Measurements from ENCODE around the gene BRIX1. TPM values are rescaled to one million over a fixed set of nuclear protein-coding genes. Genes with fewer than 3 reads are reported as not detected.
A peak's percentile ranks its signal among the peaks of the same experiment; 100 is the strongest.

BRIX1 gene, protein sequence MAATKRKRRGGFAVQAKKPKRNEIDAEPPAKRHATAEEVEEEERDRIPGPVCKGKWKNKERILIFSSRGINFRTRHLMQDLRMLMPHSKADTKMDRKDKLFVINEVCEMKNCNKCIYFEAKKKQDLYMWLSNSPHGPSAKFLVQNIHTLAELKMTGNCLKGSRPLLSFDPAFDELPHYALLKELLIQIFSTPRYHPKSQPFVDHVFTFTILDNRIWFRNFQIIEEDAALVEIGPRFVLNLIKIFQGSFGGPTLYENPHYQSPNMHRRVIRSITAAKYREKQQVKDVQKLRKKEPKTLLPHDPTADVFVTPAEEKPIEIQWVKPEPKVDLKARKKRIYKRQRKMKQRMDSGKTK
- 157 and 165 TPM in 2 replicates for total RNA-seq (2014; rRNA removed; shearing (Covaris generic))
- polyA plus RNA-seq (2015; cell fraction: cytosol; rRNA removed), result 72.7 and 79.5 TPM in 2 replicates
- 79.7 and 81.3 TPM in 2 replicates for polyA plus RNA-seq (2015; cell fraction: nucleus; rRNA removed)

DNA sequence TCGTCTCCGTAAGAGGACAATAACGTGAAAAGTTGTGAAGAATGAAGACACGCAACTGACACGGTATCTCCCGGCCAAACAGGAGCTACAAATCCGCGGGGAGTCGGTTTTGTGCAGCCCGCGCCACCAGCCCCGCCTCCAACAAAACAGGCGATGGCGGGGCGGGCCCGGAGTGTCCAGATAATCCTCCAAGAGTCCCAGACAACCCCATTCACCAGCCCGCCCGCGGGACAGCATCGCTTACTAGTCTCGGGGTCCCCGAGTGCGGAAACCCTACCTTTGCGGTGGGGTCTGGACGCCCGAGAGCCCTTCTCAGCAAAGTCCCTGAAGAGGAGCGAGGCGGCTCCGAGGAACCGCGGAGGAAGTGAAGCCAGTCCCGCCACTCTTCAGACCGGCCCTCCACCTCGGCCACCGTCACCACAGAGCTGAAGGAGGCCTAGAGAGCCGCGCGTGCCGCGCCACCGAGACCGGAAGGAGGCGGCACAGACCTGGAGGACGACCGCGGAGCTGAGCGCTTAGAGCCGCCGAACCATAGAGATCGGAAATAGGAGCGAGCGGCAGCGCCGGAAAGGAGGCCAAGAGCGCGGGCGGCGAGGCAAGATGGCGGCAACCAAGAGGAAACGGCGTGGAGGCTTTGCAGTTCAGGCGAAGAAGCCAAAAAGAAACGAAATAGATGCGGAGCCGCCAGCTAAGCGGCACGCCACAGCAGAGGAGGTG is at the start of gene BRIX1, which contains the start of gene RAD1:
BRIX1 (plus strand) TSS at position 573 of the 717 bp plus-strand sequence; CDS start at position 601, 28 bp downstream.
RAD1 (minus strand) TSS at position 366 of the 717 bp plus-strand sequence. CDS start 612 bp downstream, outside the sequence.
- DNase-seq (ENCODE audit: low read depth, low spot score), result peak; percentile 99
- in situ Hi-C loops (cut with HindIII; ENCODE audit: low pct_unique_long_range_greater_than_20kb, low sequenced_read_pairs), result no loop called here

DNA sequence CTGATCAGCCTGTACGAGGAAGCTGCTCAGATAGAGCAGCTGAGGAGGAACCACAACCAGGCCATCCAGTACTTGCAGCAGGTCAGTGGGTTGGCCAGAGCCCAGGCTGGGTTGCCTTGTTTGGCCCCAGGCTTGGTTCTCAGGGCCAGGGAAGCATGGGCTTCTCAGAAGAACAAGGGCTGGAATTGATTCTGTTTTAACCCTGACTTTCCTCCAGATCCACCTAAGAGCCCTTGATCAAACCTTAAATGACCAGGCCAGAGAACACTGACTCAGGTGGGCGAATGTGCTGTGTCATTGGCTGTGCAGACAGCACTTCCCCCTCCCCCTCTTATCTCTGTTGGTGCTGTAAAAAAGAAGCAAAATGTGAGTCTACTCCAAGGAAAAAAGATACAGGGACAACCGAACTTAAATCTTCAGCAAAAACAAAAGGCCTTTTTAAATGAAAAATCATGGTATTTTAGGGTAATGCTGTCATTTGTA is 48.5 kb upstream of the BRIX1 start:
- in situ Hi-C loops (cut with HindIII; ENCODE audit: low pct_unique_long_range_greater_than_20kb, low sequenced_read_pairs), result no loop called here
- peak; percentile 54 for DNase-seq (ENCODE audit: low read depth, low spot score)

DNA sequence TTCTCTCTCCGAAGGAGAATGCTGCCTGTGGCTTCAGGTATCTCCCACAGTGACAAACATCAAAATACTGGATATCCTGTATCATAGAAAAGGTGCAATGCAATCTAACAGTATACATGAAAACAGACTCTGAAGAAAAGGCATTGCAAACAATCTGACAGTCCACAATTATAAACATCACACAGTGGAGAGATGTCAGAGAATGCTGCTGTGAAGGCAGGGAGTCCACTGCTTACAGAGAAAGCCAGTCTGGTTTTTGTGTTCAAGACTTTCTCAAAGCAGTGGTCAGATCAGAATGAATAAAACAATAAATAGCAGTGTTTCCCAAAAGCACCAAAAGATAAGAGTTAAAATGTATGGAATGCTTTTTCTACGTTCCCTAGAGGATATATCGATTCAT is 47.9 kb upstream of the BRIX1 start:
- DNase-seq (ENCODE audit: low read depth, low spot score), result peak; percentile 48
- in situ Hi-C loops (cut with HindIII; ENCODE audit: low pct_unique_long_range_greater_than_20kb, low sequenced_read_pairs), result no loop called here

DNA sequence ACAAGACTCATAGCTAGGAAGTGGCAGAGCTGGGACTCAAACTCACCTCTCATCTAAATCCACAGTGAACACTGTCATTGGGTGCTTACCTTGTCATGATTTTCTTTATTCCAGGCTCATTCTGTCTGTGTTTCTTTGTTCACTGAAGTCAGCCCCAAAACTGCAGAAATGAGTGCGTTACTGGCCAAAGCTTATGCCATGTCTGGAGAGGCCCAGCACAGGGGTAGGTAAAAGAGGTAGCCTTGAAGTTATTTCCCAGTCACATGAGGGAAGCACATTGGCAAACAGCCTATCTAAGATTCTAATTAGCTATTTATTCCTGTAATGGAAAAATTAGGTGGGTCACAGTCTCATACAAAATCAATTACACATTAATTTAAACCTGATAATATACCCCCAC is 46.7 kb upstream of the BRIX1 start:
- no peak for DNase-seq (ENCODE audit: low read depth, low spot score)
- in situ Hi-C loops (cut with HindIII; ENCODE audit: low pct_unique_long_range_greater_than_20kb, low sequenced_read_pairs), result no loop called here

DNA sequence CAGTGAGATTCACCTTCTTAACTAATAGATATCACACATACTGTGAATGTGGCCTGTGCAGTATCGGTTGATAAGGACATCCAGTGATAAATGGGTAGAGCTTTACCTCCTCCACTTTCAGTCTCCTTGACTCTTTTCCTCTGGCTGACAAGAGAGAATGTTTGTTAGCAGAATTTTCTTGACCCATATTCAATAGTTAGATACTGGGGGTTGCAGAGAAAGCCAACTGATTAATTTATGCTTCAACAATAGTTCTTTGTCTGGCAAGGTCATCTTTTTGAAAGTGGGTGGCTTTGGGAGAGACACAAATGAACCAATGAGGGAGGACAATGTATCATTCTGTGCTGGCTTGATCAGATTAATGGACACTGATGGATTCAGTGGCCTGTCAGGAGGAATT is 46.3 kb upstream of the BRIX1 start:
- in situ Hi-C loops (cut with HindIII; ENCODE audit: low pct_unique_long_range_greater_than_20kb, low sequenced_read_pairs), result no loop called here
- DNase-seq (ENCODE audit: low read depth, low spot score), result peak; percentile 62

DNA sequence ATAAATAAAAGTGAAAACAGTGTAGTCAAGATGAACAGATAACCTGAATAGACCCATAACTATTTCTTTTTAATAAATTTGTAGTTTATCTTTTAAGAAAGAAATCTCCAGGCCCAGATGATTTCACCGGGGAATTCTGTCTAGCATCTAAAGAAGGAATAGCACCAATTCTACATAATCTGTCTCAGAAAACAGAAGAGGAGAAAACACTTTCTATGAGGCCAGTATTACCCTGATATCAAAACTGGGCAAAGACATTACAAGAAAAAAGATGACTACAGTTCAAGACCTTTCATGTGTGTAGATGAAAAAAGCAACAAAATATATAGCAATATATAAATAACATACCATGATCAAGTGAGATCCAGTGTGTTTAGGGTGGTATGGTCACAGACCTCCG is 45.1 kb upstream of the BRIX1 start:
- in situ Hi-C loops (cut with HindIII; ENCODE audit: low pct_unique_long_range_greater_than_20kb, low sequenced_read_pairs), result no loop called here
- DNase-seq (ENCODE audit: low read depth, low spot score), result no peak

DNA sequence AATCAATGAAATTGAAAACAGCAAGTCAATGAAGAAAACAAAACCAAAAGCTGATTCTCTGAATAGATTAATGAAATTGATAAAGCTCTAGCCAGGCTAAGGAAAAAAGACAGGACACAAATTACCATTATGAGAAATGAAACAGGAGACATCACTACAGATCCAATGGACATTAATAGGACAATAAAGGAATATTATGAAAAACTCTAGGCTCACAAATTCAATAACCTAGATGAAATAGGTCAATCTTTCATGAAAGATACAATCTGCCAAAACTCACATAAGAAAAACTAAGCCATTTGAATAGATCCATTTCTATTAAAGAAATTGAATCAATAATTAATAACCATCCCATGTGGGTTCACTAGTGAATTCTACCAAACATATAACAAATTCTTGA is 39.2 kb upstream of the BRIX1 start:
- DNase-seq (ENCODE audit: low read depth, low spot score), result no peak
- in situ Hi-C loops (cut with HindIII; ENCODE audit: low pct_unique_long_range_greater_than_20kb, low sequenced_read_pairs), result no loop called here

DNA sequence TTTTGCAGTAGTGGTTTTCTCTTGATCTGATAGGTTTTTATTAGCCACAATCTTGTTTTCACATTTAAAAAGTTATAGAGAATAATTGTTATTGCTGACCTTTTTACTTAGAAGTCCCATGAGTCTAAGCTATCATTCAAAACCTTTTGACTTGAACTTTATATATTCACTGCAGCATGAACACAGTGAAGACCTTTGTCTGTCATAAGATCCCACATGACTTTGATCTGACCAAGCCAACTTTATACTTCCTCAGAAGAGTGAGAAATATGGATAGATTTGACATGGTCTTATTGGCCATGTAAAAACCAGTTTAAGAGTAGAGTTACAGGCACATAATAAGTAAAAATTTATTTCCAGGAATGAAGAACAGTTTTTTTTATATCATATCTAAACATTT is 34.3 kb upstream of the BRIX1 start:
- peak; percentile 100 for DNase-seq (ENCODE audit: low read depth, low spot score)
- in situ Hi-C loops (cut with HindIII; ENCODE audit: low pct_unique_long_range_greater_than_20kb, low sequenced_read_pairs), result no loop called here

DNA sequence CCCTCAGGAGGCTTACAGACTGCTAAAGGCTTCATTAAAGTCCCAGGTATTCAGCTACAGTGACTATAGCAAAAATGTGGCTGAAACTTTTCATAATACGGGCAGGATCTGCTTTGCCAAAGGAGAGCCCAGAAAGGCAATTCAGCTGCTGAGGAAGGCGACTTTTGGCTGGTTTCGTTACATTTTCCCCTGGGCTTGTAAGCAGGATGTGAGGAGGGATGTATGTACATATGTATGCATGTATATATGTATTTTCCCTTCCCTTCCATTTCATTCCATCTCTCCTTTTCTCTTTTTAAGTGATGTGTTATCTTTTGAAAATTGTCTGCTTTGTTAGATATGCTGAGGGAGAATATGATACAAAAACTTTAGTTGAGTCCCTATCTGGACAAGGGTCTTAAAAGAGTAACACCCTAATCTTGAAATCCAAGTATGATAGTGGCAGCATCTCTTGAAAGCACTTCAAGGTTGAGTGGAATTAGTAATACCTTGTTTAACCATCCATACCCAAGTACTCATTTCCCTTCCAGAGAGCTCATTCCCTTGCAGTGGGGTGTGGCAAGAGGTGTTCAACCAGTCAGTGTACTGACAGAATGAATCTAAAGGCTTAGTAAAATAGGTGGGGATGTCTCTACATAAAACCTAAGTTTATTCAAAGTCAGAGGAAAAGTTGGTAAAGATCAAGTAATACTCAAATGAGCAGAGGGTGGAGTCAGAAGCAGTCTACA is 29.0 kb upstream of the BRIX1 start:
- in situ Hi-C loops (cut with HindIII; ENCODE audit: low pct_unique_long_range_greater_than_20kb, low sequenced_read_pairs), result no loop called here
- DNase-seq (ENCODE audit: low read depth, low spot score), result no peak

DNA sequence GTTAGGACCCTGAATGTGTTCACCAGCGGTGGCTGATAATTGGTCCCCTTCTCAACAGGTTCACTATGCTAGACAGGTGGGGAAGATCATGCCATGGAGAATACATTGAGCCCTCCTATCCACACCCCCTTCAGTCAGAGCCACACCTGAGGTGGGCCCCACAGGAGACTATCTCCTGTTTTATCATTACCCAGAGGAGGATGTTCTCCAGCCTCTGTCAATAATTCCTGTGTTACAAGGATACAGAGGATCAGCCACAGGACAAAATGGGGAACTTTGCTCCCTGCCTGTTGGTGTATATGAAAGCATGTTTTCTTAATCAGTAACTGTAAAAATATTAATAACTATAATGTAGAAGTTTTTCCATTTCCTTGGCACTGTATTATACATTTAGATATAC is 26.1 kb upstream of the BRIX1 start:
- in situ Hi-C loops (cut with HindIII; ENCODE audit: low pct_unique_long_range_greater_than_20kb, low sequenced_read_pairs), result no loop called here
- DNase-seq (ENCODE audit: low read depth, low spot score), result no peak

DNA sequence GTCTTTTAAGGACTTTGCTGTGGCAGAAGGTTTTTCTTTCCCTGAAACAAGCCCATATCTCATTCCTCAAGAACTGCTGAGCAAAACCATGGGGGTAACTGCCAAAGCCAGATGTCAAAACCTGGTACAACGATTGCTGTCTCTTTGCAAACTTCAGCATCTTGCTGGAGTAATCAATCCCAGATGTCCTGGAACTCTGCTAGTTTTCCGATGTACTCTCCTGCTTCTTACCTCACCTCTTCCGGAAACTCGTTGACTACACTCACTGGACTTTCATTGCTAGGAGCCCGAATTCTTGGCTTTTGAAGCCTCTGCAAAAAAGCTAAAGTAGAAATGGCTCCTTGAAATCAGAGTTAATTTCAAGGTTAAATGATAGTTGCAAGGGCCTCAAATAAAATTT is 23.5 kb upstream of the BRIX1 start:
- in situ Hi-C loops (cut with HindIII; ENCODE audit: low pct_unique_long_range_greater_than_20kb, low sequenced_read_pairs), result no loop called here

DNA sequence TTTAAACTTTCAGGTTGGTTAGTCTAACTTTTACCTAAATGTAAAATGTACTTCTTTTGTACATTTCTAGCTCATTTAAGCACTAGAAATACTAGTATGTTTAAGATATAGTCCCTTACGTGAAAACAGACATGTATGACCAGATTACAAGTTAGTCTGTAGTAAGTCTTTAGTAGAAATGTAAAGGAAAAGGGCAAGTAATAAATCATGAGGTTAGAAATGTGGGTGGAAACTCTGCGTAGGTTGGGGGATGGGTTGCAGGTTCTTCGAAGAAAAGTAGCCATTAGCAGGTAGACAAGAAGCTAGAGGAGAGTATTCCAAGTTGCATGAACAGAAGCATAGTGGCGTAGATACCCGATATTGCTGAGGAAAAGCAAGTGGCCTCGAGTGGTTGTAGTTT is 23.1 kb upstream of the BRIX1 start:
- DNase-seq (ENCODE audit: low read depth, low spot score), result no peak
- in situ Hi-C loops (cut with HindIII; ENCODE audit: low pct_unique_long_range_greater_than_20kb, low sequenced_read_pairs), result no loop called here

More for the DNA sequence above, 23.5 kb upstream of the BRIX1 start:
- DNase-seq (ENCODE audit: low read depth, low spot score), result no peak

DNA sequence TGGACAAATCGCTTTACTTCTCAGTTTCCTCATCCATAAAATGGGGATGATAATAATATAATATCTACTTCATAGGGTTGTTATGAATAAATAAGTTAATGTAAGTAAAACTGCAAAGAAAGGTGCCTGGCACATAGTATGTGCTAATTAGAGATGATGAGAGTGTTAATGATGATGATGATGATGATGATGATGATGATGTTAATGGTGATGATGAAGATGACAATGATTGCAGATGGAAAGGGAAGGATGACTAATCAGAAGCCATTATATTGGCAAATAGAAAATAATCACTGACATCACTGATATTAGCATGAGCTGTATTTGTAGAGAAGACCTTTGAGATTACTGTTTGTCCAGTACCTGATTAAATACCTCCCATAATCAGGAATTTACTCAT is 20.8 kb upstream of the BRIX1 start:
- DNase-seq (ENCODE audit: low read depth, low spot score), result no peak
- in situ Hi-C loops (cut with HindIII; ENCODE audit: low pct_unique_long_range_greater_than_20kb, low sequenced_read_pairs), result no loop called here

DNA sequence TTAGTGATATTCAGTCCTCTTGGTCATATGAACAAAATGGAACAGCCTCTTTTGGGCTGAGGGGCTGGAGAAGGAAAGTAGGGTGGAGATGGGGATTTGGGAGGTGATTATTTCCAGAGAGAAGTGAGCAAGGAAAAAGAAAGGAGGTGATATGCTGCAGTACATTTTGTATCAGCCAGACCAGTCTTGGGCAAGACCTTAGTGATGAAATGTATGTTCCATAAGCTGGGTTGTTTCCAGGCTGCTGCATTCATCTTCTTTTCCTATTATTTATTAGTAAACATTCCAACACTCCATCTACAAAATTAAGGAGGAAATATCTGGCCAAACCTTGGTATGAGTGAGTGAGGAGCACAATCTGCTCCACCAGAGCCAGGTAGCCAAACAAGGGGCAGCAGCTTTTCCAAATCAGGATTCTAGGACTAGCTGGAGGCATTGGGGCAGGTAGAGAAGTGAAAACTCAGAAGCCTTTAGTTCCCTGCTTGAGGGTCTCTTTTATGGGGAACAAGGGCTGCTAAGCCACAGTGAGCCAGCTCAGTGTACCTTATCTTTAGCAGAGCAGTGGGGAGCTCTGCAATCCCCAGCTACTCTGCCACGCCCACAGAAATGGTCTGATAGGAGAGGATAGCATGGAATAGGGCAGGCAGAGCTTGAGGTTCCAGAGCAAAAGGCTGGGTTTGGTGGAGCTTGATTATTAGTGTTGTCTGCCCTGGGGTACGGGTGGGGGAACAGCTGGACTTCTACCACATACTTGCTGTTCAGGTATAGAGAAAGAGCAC is 19.7 kb upstream of the BRIX1 start:
- in situ Hi-C loops (cut with HindIII; ENCODE audit: low pct_unique_long_range_greater_than_20kb, low sequenced_read_pairs), result no loop called here
- DNase-seq (ENCODE audit: low read depth, low spot score), result no peak

DNA sequence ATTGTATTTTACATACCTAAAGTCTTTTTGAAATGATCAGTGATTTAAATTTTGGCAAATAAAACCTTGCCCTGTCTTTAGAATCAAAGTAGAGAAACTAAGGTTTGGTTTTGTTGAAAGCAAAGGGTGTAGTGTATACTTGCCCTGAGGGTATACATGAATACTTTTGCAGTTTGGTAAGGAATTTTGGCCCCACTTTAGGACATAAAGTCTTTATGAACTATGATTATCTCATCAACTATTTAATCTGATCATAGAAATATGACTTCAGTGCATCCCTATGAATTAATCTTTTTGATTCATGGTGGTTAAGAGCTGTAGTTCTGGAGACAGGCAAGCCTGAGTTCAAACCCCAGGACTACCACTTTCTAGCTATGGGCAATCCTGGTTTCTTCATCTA is 17.9 kb upstream of the BRIX1 start:
- DNase-seq (ENCODE audit: low read depth, low spot score), result peak; percentile 15
- in situ Hi-C loops (cut with HindIII; ENCODE audit: low pct_unique_long_range_greater_than_20kb, low sequenced_read_pairs), result no loop called here

DNA sequence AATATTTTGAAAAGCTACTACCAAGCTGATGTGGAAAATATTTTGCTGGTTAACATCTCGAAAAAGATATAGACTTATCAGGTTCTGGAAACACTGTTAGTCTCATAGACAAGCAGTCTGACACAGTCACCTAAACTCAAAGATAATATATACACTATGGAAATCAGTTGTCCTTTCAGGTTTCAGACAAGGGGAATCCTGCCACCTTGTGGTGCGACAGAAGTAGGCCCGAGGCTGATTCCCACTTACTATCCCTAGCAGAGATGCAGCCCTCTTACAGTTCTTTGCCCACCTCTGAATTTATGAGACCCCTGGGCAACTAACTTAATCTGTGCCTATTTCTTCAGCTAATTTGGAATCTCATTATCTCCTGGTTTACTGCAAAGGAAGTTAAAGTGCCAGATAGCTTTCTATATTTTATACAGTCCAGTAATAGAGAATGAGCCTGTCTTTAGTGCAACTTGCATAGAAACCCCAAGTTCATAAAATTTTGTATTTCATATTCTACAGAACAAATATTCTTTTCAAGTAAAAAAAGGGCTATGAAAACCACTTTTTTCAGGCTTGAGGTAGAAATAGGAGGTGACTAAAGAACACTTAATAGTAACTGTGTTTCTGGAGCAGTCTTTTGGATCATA is 17.1 kb upstream of the BRIX1 start:
- in situ Hi-C loops (cut with HindIII; ENCODE audit: low pct_unique_long_range_greater_than_20kb, low sequenced_read_pairs), result no loop called here
- DNase-seq (ENCODE audit: low read depth, low spot score), result peak; percentile 92

DNA sequence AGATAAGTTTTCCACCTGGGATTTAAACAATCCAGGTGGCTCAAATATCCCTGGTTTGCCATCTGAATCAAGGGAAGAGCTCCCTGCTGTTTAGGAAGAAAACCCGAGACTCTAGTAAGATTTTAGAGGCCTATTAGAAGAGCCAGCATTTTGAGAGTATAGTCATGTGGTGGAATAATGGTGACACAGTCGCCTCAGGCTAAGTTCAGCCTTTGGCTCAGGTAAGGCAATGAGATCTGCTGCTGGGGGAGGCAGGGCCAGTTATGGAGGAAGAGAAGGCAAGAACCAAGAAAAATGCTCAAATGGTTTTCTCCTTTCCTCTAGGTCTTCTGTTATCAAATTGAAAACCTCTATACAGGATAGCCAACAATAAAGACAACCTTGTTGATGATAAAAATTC is 16.4 kb upstream of the BRIX1 start:
- DNase-seq (ENCODE audit: low read depth, low spot score), result peak; percentile 25
- in situ Hi-C loops (cut with HindIII; ENCODE audit: low pct_unique_long_range_greater_than_20kb, low sequenced_read_pairs), result no loop called here

All from SK-MEL-5 (cell line).